ENCODE measurements around the gene STH. TPM values are rescaled to one million over a fixed set of nuclear protein-coding genes. Genes with fewer than 3 reads are reported as not detected.
"Not testable (repeated sequence)": the region's sequence is repeated elsewhere in the genome, so short reads cannot be mapped to it uniquely, and the experiment has no call there.

Gene STH
- total and polyA plus RNA-seq, 10 of the 15 experiments (the other 5 are each of a cell fraction or from before 2014, with no cell fraction given), result not detected

DNA sequence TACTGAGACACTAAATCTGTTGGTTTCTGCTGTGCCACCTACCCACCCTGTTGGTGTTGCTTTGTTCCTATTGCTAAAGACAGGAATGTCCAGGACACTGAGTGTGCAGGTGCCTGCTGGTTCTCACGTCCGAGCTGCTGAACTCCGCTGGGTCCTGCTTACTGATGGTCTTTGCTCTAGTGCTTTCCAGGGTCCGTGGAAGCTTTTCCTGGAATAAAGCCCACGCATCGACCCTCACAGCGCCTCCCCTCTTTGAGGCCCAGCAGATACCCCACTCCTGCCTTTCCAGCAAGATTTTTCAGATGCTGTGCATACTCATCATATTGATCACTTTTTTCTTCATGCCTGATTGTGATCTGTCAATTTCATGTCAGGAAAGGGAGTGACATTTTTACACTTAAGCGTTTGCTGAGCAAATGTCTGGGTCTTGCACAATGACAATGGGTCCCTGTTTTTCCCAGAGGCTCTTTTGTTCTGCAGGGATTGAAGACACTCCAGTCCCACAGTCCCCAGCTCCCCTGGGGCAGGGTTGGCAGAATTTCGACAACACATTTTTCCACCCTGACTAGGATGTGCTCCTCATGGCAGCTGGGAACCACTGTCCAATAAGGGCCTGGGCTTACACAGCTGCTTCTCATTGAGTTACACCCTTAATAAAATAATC is 14.6 kb downstream of the STH start:
- ATAC-seq, result no peak
- ChIA-PET CTCF (no interaction called here), SMC1A (ENCODE audit: uncharacterized antibody, unreplicated experiment) (no interaction called here), POLR2A (no interaction called here), RAD21 (ENCODE audit: unreplicated experiment) (no interaction called here)
- Histone ChIP-seq H3K9me3 (replicated peaks; ENCODE audit: control insufficient read depth, insufficient read depth, low read length) (no peaks in the 10 kb centered on the region), H3K79me2 (ENCODE audit: control insufficient read depth, insufficient read depth, low read length) (no peaks in the 10 kb centered on the region), H3K4me2 (ENCODE audit: control insufficient read depth, insufficient read depth) (no peak overlapping the region), H3K4me3 (no peak overlapping the region), H4K20me1 (ENCODE audit: control insufficient read depth, insufficient read depth) (no peaks in the 10 kb centered on the region), H3K36me3 (ENCODE audit: control insufficient read depth in 2 of 2, insufficient read depth in 2 of 2, low read length in 1 of 2) (no peaks in the 10 kb centered on the region), H2AFZ (ENCODE audit: control insufficient read depth, low read depth, low read length) (no peak overlapping the region), H3K27ac (ENCODE audit: control insufficient read depth, insufficient read depth) (no peak overlapping the region), H3K9ac (ENCODE audit: control insufficient read depth, insufficient read depth, low read length) (no peak overlapping the region), H3K27me3 (replicated peaks in 1 of 2; ENCODE audit: control insufficient read depth in 2 of 2, insufficient read depth in 2 of 2, low read length in 1 of 2) (no peaks in the 10 kb centered on the region), H3K4me1 (ENCODE audit: control insufficient read depth, insufficient read depth, low read length) (no peaks in the 10 kb centered on the region)
- intact Hi-C loops (cut with micrococcal nuclease; ENCODE audit: unreplicated experiment) (no loop called here), in situ Hi-C loops (cut with MboI) (no loop called here)
- FAIRE-seq, result no peak
- DNase-seq (ENCODE audit: low read depth, low spot score), result no peak
- TF ChIP-seq FOS (IDR thresholded peaks at IDR 0.05; ENCODE audit: borderline replicate concordance, extremely low read depth, insufficient read length) (no peak), CHD4 (IDR thresholded peaks at IDR 0.05) (no peak)
- TF ChIP-seq, protein P1, sequence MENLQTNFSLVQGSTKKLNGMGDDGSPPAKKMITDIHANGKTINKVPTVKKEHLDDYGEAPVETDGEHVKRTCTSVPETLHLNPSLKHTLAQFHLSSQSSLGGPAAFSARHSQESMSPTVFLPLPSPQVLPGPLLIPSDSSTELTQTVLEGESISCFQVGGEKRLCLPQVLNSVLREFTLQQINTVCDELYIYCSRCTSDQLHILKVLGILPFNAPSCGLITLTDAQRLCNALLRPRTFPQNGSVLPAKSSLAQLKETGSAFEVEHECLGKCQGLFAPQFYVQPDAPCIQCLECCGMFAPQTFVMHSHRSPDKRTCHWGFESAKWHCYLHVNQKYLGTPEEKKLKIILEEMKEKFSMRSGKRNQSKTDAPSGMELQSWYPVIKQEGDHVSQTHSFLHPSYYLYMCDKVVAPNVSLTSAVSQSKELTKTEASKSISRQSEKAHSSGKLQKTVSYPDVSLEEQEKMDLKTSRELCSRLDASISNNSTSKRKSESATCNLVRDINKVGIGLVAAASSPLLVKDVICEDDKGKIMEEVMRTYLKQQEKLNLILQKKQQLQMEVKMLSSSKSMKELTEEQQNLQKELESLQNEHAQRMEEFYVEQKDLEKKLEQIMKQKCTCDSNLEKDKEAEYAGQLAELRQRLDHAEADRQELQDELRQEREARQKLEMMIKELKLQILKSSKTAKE (IDR thresholded peaks at IDR 0.05; ENCODE audit: low read depth, poor library complexity, severe bottlenecking), result no peak
- 50% methylated on average over 9 of the region's 9 CpGs for WGBS (ENCODE audit: insufficient coverage, insufficient replicate concordance, low lambda C conversion rate, missing lambda C conversion rate)
- BruUV-seq (replicated peaks), result no TSS peak

DNA sequence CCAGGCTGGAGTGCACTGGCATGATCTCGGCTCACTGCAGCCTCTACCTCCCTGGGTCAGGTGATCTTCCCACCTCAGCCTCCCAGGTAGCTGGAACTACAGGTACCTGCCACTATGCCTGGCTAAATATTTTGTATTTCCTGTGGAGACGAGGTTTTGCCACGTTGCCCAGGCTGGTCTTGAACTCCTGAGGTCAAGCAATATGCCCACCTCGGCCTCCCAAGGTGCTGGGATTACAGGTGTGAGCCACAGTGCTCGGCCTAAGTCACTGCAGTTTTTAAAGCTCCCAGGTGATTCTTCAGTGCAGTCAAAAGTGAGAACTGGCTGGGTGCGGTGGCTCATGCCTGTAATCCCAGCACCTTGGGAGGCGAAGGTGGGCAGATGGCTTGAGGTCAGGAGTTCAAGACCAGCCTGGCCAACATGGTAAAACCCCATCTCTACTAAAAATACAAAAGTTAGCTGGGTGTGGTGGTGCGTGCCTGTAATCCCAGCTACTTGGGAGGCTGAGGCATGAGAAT is 20.4 kb downstream of the STH start:
- POLR2A ChIA-PET, result interaction anchor here (0.6 to 1.3 kb wide), 2 partner anchors 115 to 126 kb away, joined by 3 to 7 read pairs; no protein-coding TSS in a partner anchor

More for the DNA sequence above, 20.4 kb downstream of the STH start:
- in situ Hi-C loops (cut with MboI); BruUV-seq (replicated peaks); DNase-seq (ENCODE audit: low read depth, low spot score); H3K4me1 ChIP-seq (ENCODE audit: control insufficient read depth, insufficient read depth, low read length); H3K9ac ChIP-seq (ENCODE audit: control insufficient read depth, insufficient read depth, low read length); H3K4me3 ChIP-seq; H3K79me2 ChIP-seq (ENCODE audit: control insufficient read depth, insufficient read depth, low read length); H3K9me3 ChIP-seq (replicated peaks; ENCODE audit: control insufficient read depth, insufficient read depth, low read length); H2AFZ ChIP-seq (ENCODE audit: control insufficient read depth, low read depth, low read length); H3K27me3 ChIP-seq (replicated peaks in 1 of 2; ENCODE audit: control insufficient read depth in 2 of 2, insufficient read depth in 2 of 2, low read length in 1 of 2); ATAC-seq; intact Hi-C loops (cut with micrococcal nuclease; ENCODE audit: unreplicated experiment); FAIRE-seq; H4K20me1 ChIP-seq (ENCODE audit: control insufficient read depth, insufficient read depth); H3K36me3 ChIP-seq (ENCODE audit: control insufficient read depth in 2 of 2, insufficient read depth in 2 of 2, low read length in 1 of 2); H3K27ac ChIP-seq (ENCODE audit: control insufficient read depth, insufficient read depth); H3K4me2 ChIP-seq (ENCODE audit: control insufficient read depth, insufficient read depth): not testable (repeated sequence)
- WGBS (ENCODE audit: insufficient coverage, insufficient replicate concordance, low lambda C conversion rate, missing lambda C conversion rate), result 71% methylated on average over 8 of the region's 8 CpGs
- ChIA-PET RAD21 (ENCODE audit: unreplicated experiment) (interaction anchor here (1.2 to 1.3 kb wide), 2 partner anchors 25 to 174 kb away, joined by 3 read pairs; partner anchors contain the start of gene KANSL1), CTCF (interaction anchor here (1.3 to 1.7 kb wide), 2 partner anchors 180 to 182 kb away, joined by 3 to 4 read pairs; no protein-coding TSS in a partner anchor), SMC1A (ENCODE audit: uncharacterized antibody, unreplicated experiment) (interaction anchor here (0.6 to 2.4 kb wide), 6 partner anchors 9 to 193 kb away, joined by 3 to 9 read pairs (median 4); no protein-coding TSS in a partner anchor)

Data from GM12878 (cell line).